GM18507 (cell line): ENCODE measurements around the gene GOLGA8A.
"Not testable (repeated sequence)": the region's sequence is repeated elsewhere in the genome, so short reads cannot be mapped to it uniquely, and the experiment has no call there.

Experiments used
- DNase-seq: peaks from one replicate; pipeline ENCODE4 v3.0.0; 2011; ENCODE audit warnings: low read depth; ENCODE audit not compliant: insufficient read length; ENCODE audit errors: extremely low spot score
- FAIRE-seq: peaks from 2 replicates; lab custom pipeline; 2011; peaks lifted over from hg19 to GRCh38; lab: Jason Lieb, UNC

Gene GOLGA8A

DNA sequence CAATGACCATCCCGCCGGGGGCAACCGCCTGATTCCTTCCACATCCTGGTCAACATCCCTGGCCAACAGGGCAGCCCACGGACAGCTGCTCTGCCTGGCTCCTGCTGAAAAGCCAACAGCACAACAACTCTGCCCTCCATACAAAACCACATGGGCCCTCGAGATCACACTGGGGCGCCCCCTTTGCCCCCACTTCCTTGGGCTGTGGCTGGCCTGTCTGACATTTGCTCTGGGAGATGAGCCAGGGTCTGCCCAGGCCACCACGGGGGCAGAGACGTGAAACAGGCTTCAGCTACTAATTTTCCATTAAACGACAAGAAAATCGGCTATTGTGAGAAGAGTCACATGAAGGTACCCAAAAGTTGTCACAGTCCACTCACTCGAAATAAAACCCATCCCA is 16.7 kb downstream of the GOLGA8A start:
- FAIRE-seq, DNase-seq: not testable (repeated sequence)

DNA sequence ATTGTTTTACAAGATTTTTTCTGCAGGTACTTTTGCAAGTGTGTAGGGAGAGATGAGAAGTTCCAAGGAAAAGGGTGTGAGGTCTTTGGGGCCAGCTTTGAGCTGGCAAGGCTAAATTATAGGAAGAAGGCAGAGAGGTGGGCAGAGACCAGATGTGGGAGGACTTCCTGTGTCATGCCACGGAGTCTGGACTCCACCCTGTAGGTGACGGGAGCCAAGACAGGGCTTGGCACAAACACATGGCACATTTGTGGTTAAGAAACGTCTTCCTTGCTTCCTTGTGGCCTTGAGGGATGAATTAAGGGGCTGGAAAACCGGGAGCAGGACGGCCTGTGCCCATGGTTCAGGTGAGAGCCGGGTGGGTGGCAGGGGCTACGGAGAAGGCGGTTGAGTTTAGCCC is 19.2 kb downstream of the GOLGA8A start:
- FAIRE-seq, DNase-seq: not testable (repeated sequence)

DNA sequence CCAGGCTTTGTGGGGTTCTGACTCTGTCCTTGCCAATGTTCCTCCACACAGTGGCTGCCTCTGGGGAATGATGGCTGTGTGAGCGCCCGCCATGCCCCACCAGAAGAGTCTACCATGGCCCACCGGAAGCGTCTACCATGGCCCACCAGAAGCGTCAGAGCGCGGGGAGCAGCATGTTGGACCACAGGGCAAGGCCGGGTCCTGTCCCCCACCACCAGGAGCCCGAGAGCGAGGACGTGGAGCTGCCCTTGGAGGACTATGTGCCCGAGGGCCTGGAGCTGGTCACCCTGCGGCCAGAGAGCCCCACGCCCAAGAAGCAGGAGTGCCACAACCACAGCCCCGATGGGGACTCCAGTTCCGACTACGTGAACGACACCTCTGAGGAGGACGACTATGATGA is 28.1 kb downstream of the GOLGA8A start:
- not testable (repeated sequence) for FAIRE-seq

DNA sequence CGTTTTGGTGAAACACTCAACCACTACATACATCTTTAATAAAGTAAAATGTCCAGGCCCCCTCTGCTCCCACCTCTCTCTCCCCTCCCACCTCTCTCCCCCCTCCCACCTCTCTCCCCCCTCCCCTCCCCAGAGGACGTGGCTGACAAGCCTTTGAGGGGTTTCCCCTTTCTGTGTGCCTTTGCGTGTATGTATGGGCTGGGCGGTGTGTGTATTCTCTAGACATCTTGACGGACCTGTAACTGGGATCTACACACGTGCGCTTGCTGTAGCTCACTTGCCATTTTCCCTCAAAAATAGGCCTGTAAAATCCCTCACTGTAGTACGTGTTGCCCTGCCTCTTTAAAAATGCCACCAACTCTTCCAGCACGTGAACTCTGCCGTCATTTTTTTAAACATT is 28.6 kb downstream of the GOLGA8A start:
- not testable (repeated sequence) for FAIRE-seq, DNase-seq

More for the DNA sequence above, 28.1 kb downstream of the GOLGA8A start:
- not testable (repeated sequence) for DNase-seq

DNA sequence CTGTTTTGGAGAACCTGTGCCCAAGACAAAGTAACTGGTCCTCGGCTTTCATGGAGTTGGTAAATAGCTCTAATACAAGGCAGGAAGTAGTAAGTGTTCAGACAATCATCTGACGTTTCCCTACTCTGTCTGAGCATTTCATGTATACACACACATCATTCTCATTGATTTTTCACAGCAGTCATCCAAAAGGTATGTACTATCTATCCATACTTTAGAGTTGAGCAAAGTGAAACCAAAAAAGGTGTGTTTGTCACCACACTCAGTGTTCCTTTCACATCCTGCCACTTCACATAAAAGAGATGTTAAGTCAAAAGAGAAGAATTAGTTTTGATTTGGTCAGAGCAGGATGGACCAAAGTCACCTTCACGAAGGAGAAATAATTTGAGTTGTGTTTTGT is 33.7 kb downstream of the GOLGA8A start:
- not testable (repeated sequence) for DNase-seq
- peak; percentile 64 for FAIRE-seq

DNA sequence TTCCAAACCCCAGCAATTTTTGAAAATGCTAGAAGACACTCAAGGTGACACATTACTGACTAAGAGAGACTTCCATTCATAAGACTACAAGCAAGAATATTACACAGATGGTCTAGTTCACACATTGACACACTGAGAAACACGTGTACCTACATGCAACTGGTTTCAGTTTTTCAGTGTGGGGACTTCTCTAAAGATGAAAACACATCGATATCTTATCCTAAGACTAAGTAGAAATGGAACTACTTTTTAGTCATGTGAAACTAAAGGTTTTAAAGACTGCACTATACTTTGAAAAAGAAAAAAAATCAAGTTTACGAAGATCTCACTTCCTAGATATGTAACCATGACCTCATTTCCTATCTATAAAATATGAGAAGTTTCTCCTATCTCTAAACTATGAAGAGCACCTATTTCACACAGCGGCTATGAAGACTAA is 34.4 kb downstream of the GOLGA8A start:
- FAIRE-seq: peak; percentile 83
- not testable (repeated sequence) for DNase-seq

DNA sequence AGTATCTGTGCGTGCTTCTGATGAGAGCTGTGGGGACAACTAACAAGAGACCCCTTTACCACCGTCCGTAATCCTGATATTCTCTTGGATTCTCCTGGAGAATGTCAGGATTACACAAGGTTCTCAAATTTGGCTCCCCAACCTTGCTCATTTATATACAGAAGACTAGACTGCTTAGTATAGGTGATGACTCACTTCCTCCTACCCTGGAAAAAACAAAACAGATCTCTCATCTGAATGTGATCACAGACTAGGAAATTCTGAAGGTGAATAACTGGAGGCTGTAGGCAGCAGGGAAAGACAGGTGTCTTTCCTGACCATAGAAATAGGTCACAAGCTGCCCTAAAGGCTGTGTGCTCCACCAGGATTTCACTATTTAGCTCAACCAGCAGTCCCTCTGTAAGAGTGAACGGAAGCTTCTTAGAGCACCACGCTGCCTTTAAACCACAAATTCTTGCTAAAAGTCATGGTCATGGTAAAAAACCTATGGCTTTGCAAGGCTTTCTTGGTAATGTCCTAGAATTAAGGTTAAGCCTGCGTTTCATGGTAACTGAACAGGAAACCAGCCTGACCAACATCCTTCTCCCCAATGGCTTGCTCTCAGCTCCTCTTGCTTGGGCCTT is 39.9 kb downstream of the GOLGA8A start:
- DNase-seq, FAIRE-seq: not testable (repeated sequence)

DNA sequence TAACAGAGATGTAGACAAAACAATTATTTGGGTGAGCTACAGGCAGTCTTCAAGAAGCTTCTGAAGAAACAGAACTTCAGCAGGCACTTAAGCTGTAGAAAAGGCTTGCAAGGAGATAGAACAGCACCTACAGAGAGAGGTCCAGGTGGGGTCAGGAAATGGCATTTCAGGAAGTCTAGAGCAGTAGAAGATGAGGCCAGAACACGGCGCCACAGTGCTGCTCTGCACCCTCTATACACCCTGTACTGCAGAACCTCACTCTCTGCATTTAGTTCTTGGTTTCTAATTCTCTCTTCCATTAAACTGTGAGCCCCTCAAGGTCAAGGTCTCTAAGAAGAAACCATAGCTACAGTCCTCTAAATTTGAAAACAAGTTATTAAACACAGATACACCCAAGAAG is 44.6 kb downstream of the GOLGA8A start:
- not testable (repeated sequence) for DNase-seq, FAIRE-seq

DNA sequence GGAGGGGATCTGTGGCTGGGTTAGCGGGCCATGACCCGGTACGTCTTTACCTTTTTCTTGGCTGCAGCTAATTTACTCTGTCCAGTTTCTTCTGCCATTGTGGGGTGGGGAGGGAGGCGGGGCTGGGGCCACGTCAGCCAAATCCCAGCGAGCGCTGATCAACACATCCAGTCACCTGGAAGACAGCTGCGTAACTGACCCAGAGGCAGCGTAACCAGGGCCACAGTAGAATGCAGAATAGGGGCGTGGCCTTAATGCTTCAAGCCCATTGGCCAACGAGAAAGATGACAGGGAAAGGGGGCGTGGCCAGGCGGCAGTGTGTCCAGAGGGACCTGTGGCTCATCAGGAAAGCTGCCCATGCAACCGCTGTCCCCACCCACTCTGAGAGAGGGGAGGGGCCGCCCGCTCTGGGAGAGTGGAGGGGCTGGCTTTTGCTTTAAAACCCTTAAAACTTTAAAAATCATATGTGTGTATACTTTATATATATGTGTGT is 48.0 kb downstream of the GOLGA8A start:
- DNase-seq, FAIRE-seq: not testable (repeated sequence)
